Panc1 (cell line): Measurements from ENCODE around the gene BMP2K. TPM values are rescaled to one million over a fixed set of nuclear protein-coding genes. Genes with fewer than 3 reads are reported as not detected.

Experiments
- ATAC-seq: fragments of 200-7000 bp; cut with Tn5 transposase; 2 replicates; pipeline ENCODE4 v1.9.1; 2020; ENCODE audit warnings: mild to moderate bottlenecking, moderate library complexity
- BruUV-seq: library from RNA; stranded (reverse); fragments of 400-500 nt; replicated peaks from 2 replicates; lab custom pipeline; 2021; lab: Mats Ljungman, UMichigan
- CTCF ChIA-PET: fragments of 300-600 bp; sonication (Branson Sonifier 250); formaldehyde crosslinking; loops from one replicate; lab custom pipeline; 2022; ENCODE audit warnings: antibody characterized with exemption; lab: Charles Lee
- POLR2A ChIA-PET: fragments of 300-600 bp; sonication (Branson Sonifier 250); formaldehyde crosslinking; loops from one replicate; lab custom pipeline; 2022; ENCODE audit warnings: antibody characterized with exemption; lab: Charles Lee
- DNase-seq: peaks from one replicate; pipeline ENCODE4 v3.0.0-alpha.2; 2010; ENCODE audit warnings: low read depth, low spot score
- H3K27ac ChIP-seq: 2 replicates; pipeline ENCODE4 v1.5.1; 2011; ENCODE audit warnings: mild to moderate bottlenecking, low read length, inconsistent platforms
- H3K27me3 ChIP-seq: fragments of 200-500 bp; sonication (Bioruptor generic); 2 replicates; pipeline ENCODE4 v1.6.0; 2014; ENCODE audit warnings: low read length, inconsistent platforms; ENCODE audit not compliant: control insufficient read depth, insufficient read depth
- H3K36me3 ChIP-seq: fragments of 200-500 bp; sonication (Bioruptor generic); 2 replicates; pipeline ENCODE4 v1.5.1; 2014; ENCODE audit warnings: inconsistent platforms, mild to moderate bottlenecking, low read length, moderate library complexity; ENCODE audit not compliant: control insufficient read depth, insufficient read depth
- H3K4me1 ChIP-seq: 2 replicates; pipeline ENCODE4 v1.5.1; 2011; ENCODE audit warnings: inconsistent platforms, mild to moderate bottlenecking, low read length, moderate library complexity; ENCODE audit not compliant: control insufficient read depth, insufficient read depth
- H3K4me3 ChIP-seq, 2 experiments: 2 replicates each; pipeline ENCODE4 v1.5.1; 2011 to 2012; ENCODE audit warnings: low read depth in 2 of 2, low read length in 2 of 2, mild to moderate bottlenecking in 2 of 2, inconsistent platforms in 1 of 2, moderate library complexity in 1 of 2
- H3K9me3 ChIP-seq: fragments of 200-500 bp; sonication (Bioruptor generic); 2 replicates; pipeline ENCODE4 v1.5.1; 2014; ENCODE audit warnings: low read depth, mild to moderate bottlenecking, inconsistent platforms, low read length, moderate library complexity; ENCODE audit not compliant: control insufficient read depth, insufficient read depth
- CTCF ChIP-seq: fragments of 450-650 bp; IDR thresholded peaks from 2 replicates; pipeline ENCODE4 v1.5.1; 2017; ENCODE audit warnings: mild to moderate bottlenecking
- POLR2AphosphoS5 ChIP-seq: IDR thresholded peaks from 2 replicates; pipeline ENCODE4 v1.6.1; 2012; ENCODE audit warnings: mild to moderate bottlenecking, low read depth, low read length, moderate library complexity
- REST ChIP-seq, 2 experiments: IDR thresholded peaks; 2 replicates each; pipeline ENCODE4 v1.6.1; 2011 to 2012; ENCODE audit warnings: low read depth in 2 of 2, control low read depth in 1 of 2, low read length in 1 of 2, mild to moderate bottlenecking in 1 of 2, moderate library complexity in 1 of 2; ENCODE audit not compliant: insufficient read depth in 1 of 2
- SIN3A ChIP-seq: IDR thresholded peaks from 2 replicates; pipeline ENCODE4 v1.6.1; 2012; ENCODE audit warnings: low read depth, mild to moderate bottlenecking, low read length, moderate library complexity, borderline replicate concordance; ENCODE audit not compliant: insufficient read depth
- TCF7L2 ChIP-seq: IDR thresholded peaks from 2 replicates; pipeline ENCODE4 v1.6.1; 2011; ENCODE audit warnings: mild to moderate bottlenecking, low read depth, low read length, inconsistent platforms
- in situ Hi-C: cut with HindIII; loops from 2 replicates; pipeline ENCODE4 v1.10.0; 2016; ENCODE audit warnings: low sequenced_read_pairs, low pct_unique_long_range_greater_than_20kb
- intact Hi-C: fragments of 100-400 bp; cut with micrococcal nuclease; formaldehyde crosslinking; loops from one replicate; pipeline ENCODE4 v1.10.0; 2022; ENCODE audit not compliant: unreplicated experiment
- total RNA-seq: library from RNA; stranded (reverse); gene quantifications from one replicate; pipeline ENCODE4 v1.2.1, GENCODE V29; 2021; ENCODE audit not compliant: unreplicated experiment

BMP2K gene
- total RNA-seq, 1 experiment from 2014 or later = 23.3 TPM

- Histone ChIP-seq H3K4me3 (peak overlapping the region; percentile 67 to 71), H3K9me3 (no peaks in the 10 kb centered on the region), H3K36me3 (no peaks in the 10 kb centered on the region), H3K4me1 (no peaks in the 10 kb centered on the region; the same call in 1 of the 2 replicates), H3K27me3 (no peaks in the 10 kb centered on the region), H3K27ac (peak overlapping the region; percentile 83)
- intact Hi-C loops = no loop called here
- POLR2A ChIA-PET = interaction anchor here (0.6 kb wide), 1 partner anchor 893 kb away, joined by 10 read pairs; no protein-coding TSS in a partner anchor
- DNase-seq = no peak
- BruUV-seq = no TSS peak
- in situ Hi-C loops = no loop called here
- ATAC-seq = no peak
- TF ChIP-seq SIN3A (no peak), POLR2AphosphoS5 (no peak), CTCF (no peak), TCF7L2 (no peak), REST (IDR thresholded peaks at IDR 0.05; ENCODE audit: insufficient read depth in 1 of 2, low read depth in 2 of 2, low read length in 1 of 2) (no peak)
- CTCF ChIA-PET = no interaction called here
Measured at GRCh38 chr4:78939667-78940008, 163.5 kb downstream of the BMP2K start.

- no peak for ATAC-seq
- Histone ChIP-seq H3K9me3 (no peaks in the 10 kb centered on the region), H3K27ac (no peak overlapping the region), H3K4me3 (no peak overlapping the region), H3K36me3 (no peaks in the 10 kb centered on the region), H3K4me1 (no peaks in the 10 kb centered on the region; the same call in 1 of the 2 replicates), H3K27me3 (no peaks in the 10 kb centered on the region)
- in situ Hi-C loops = no loop called here
- DNase-seq = no peak
- no TSS peak for BruUV-seq
- intact Hi-C loops = no loop called here
- ChIA-PET CTCF (no interaction called here), POLR2A (no interaction called here)
- TF ChIP-seq TCF7L2 = no peak
- no peak for TF ChIP-seq POLR2AphosphoS5
- no peak for TF ChIP-seq CTCF
- no peak for TF ChIP-seq SIN3A
- TF ChIP-seq REST (IDR thresholded peaks at IDR 0.05; ENCODE audit: insufficient read depth in 1 of 2, low read depth in 2 of 2, low read length in 1 of 2) = no peak
Measured at GRCh38 chr4:78940752-78941151, 164.6 kb downstream of the BMP2K start.
